ENCODE measurements around the gene TK1.
A peak's percentile ranks its signal among the peaks of the same experiment; 100 is the strongest.

Gene TK1

GRCh38 chr17:78223061-78223460 lies 36.2 kb upstream of the TK1 start:
- in situ Hi-C loops (cut with MboI; ENCODE audit: low sequenced_read_pairs, unreplicated experiment), result no loop called here
- no peak for TF ChIP-seq CTCF (IDR thresholded peaks at IDR 0.05; ENCODE audit: borderline replicate concordance, control extremely low read depth, extremely low read depth, insufficient read depth, missing control alignments)
- no peak for DNase-seq (ENCODE audit: low spot score)

- no peak for TF ChIP-seq CTCF (IDR thresholded peaks at IDR 0.05; ENCODE audit: borderline replicate concordance, control extremely low read depth, extremely low read depth, insufficient read depth, missing control alignments)
- in situ Hi-C loops (cut with MboI; ENCODE audit: low sequenced_read_pairs, unreplicated experiment), result no loop called here
- DNase-seq (ENCODE audit: low spot score), result no peak
Measured at GRCh38 chr17:78219396-78220150, 32.7 kb upstream of the TK1 start.

GRCh38 chr17:78214706-78215061 lies 27.8 kb upstream of the TK1 start:
- no peak for DNase-seq (ENCODE audit: low spot score)
- in situ Hi-C loops (cut with MboI; ENCODE audit: low sequenced_read_pairs, unreplicated experiment), result no loop called here
- no peak for TF ChIP-seq CTCF (IDR thresholded peaks at IDR 0.05; ENCODE audit: borderline replicate concordance, control extremely low read depth, extremely low read depth, insufficient read depth, missing control alignments)

- in situ Hi-C loops (cut with MboI; ENCODE audit: low sequenced_read_pairs, unreplicated experiment), result no loop called here
- peak; percentile 100 for DNase-seq (ENCODE audit: low spot score)
- no peak for TF ChIP-seq CTCF (IDR thresholded peaks at IDR 0.05; ENCODE audit: borderline replicate concordance, control extremely low read depth, extremely low read depth, insufficient read depth, missing control alignments)
Measured at GRCh38 chr17:78214016-78214705, 27.3 kb upstream of the TK1 start, which contains the start of gene BIRC5. Gene BIRC5, plus strand, starts transcription at chr17:78214253. Its CDS starts 64 bp downstream, at chr17:78214317.

GRCh38 chr17:78211032-78211431 lies 24.2 kb upstream of the TK1 start:
- in situ Hi-C loops (cut with MboI; ENCODE audit: low sequenced_read_pairs, unreplicated experiment), result no loop called here
- no peak for TF ChIP-seq CTCF (IDR thresholded peaks at IDR 0.05; ENCODE audit: borderline replicate concordance, control extremely low read depth, extremely low read depth, insufficient read depth, missing control alignments)
- DNase-seq (ENCODE audit: low spot score), result no peak

- in situ Hi-C loops (cut with MboI; ENCODE audit: low sequenced_read_pairs, unreplicated experiment), result no loop called here
- TF ChIP-seq CTCF (IDR thresholded peaks at IDR 0.05; ENCODE audit: borderline replicate concordance, control extremely low read depth, extremely low read depth, insufficient read depth, missing control alignments), result no peak
- no peak for DNase-seq (ENCODE audit: low spot score)
Measured at GRCh38 chr17:78210111-78210510, 23.3 kb upstream of the TK1 start.

All from GM13976 (cell line).